MM.1S (cell line): Measurements from ENCODE around the gene RAVER1.

Experiments
- DNase-seq: peaks from one replicate; pipeline ENCODE4 v3.0.0-alpha.2; 2015
- H2AFZ ChIP-seq: fragments of 300-600 bp; sonication (generic); 2 replicates; pipeline ENCODE4 v1.6.0; 2016; ENCODE audit warnings: antibody characterized with exemption, low read length
- H3F3A ChIP-seq: fragments of 300-600 bp; sonication (generic); 2 replicates; pipeline ENCODE4 v1.6.1; 2016; ENCODE audit warnings: mild to moderate bottlenecking, antibody characterized with exemption, low read length, moderate library complexity, mixed read lengths; ENCODE audit not compliant: insufficient read depth
- H3K27ac ChIP-seq: fragments of 300-600 bp; sonication (generic); 2 replicates; pipeline ENCODE4 v1.5.1; 2016; ENCODE audit warnings: mild to moderate bottlenecking, low read length
- H3K27me3 ChIP-seq: fragments of 300-600 bp; sonication (generic); replicated peaks from 2 replicates; pipeline ENCODE4 v1.6.0; 2016; ENCODE audit warnings: low read length; ENCODE audit not compliant: insufficient read depth
- H3K36me3 ChIP-seq: fragments of 300-600 bp; sonication (generic); replicated peaks from 2 replicates; pipeline ENCODE4 v1.6.1; 2016; ENCODE audit warnings: mild to moderate bottlenecking, low read length, mixed read lengths; ENCODE audit not compliant: insufficient read depth
- H3K4me1 ChIP-seq: fragments of 300-600 bp; sonication (generic); 2 replicates; pipeline ENCODE4 v1.6.1; 2016; ENCODE audit warnings: low read length, mixed read lengths
- H3K4me2 ChIP-seq: fragments of 300-600 bp; sonication (generic); 2 replicates; pipeline ENCODE4 v1.6.0; 2016; ENCODE audit warnings: low read depth, low read length
- H3K4me3 ChIP-seq: fragments of 300-600 bp; sonication (generic); 2 replicates; pipeline ENCODE4 v1.5.1; 2016; ENCODE audit warnings: low read length, mixed read lengths
- H3K79me2 ChIP-seq: fragments of 300-600 bp; sonication (generic); 2 replicates; pipeline ENCODE4 v1.6.1; 2016; ENCODE audit warnings: mixed run types, low read length, mixed read lengths
- H3K9ac ChIP-seq: fragments of 300-600 bp; sonication (generic); 2 replicates; pipeline ENCODE4 v1.6.1; 2016; ENCODE audit warnings: low read length, mixed read lengths
- H3K9me2 ChIP-seq: fragments of 300-600 bp; sonication (generic); replicated peaks from 2 replicates; pipeline ENCODE4 v1.6.1; 2016; ENCODE audit warnings: mild to moderate bottlenecking, low read length, mixed read lengths; ENCODE audit not compliant: insufficient read depth
- H3K9me3 ChIP-seq: fragments of 300-600 bp; sonication (generic); replicated peaks from 2 replicates; pipeline ENCODE4 v1.6.1; 2016; ENCODE audit warnings: mild to moderate bottlenecking, low read length, mixed read lengths; ENCODE audit not compliant: insufficient read depth
- H4K20me1 ChIP-seq: fragments of 300-600 bp; sonication (generic); 2 replicates; pipeline ENCODE4 v1.6.1; 2016; ENCODE audit warnings: mild to moderate bottlenecking, low read length, moderate library complexity, mixed read lengths; ENCODE audit not compliant: insufficient read depth
- EZH2 ChIP-seq: fragments of 300-600 bp; sonication (generic); optimal IDR thresholded peaks from 2 replicates; pipeline ENCODE3; 2017; ENCODE audit warnings: low read depth, mild to moderate bottlenecking, antibody characterized with exemption, low read length, mixed read lengths
- EZH2phosphoT487 ChIP-seq: fragments of 300-600 bp; sonication (generic); IDR thresholded peaks from 2 replicates; pipeline ENCODE4 v1.6.1; 2018; ENCODE audit warnings: antibody characterized with exemption, low read length
- TF ChIP-seq, protein P1 (sequence below): fragments of 300-600 bp; sonication (generic); IDR thresholded peaks from 2 replicates; pipeline ENCODE4 v1.5.1; 2016; ENCODE audit warnings: antibody characterized with exemption, low read length, mixed read lengths

The RAVER1 gene

DNA sequence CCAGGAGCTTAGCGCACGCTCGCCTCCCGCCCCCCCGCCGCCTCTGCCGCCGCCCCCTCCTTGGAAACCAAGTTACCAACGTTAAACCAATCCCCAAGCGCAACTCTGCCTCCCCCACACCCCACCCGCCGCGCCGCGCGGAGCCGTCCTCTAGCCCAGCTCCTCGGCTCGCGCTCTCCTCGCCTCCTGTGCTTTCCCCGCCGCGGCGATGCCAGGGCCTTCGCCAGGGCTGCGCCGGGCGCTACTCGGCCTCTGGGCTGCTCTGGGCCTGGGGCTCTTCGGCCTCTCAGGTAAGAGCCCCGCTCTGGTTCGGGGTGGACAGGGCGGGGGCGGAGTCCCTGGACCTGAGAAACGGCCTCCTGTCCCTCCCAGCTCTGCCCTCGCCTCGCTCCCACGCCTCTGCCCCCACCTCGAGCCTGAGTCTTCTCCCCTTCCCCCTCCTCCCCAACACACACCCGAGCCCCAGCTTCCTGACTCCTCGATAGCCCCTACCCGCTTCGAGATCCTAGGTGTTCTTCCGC is 43.4 kb downstream of the RAVER1 start, which contains the start of gene ICAM5:
Gene ICAM5, plus strand, starts transcription at position 117 of the 521 bp plus-strand sequence. Its CDS starts 92 bp downstream, at position 209.
- no peak for DNase-seq
- TF ChIP-seq EZH2 (no peak), EZH2phosphoT487 (no peak)
- TF ChIP-seq, protein P1, sequence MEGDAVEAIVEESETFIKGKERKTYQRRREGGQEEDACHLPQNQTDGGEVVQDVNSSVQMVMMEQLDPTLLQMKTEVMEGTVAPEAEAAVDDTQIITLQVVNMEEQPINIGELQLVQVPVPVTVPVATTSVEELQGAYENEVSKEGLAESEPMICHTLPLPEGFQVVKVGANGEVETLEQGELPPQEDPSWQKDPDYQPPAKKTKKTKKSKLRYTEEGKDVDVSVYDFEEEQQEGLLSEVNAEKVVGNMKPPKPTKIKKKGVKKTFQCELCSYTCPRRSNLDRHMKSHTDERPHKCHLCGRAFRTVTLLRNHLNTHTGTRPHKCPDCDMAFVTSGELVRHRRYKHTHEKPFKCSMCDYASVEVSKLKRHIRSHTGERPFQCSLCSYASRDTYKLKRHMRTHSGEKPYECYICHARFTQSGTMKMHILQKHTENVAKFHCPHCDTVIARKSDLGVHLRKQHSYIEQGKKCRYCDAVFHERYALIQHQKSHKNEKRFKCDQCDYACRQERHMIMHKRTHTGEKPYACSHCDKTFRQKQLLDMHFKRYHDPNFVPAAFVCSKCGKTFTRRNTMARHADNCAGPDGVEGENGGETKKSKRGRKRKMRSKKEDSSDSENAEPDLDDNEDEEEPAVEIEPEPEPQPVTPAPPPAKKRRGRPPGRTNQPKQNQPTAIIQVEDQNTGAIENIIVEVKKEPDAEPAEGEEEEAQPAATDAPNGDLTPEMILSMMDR = no peak
- no peaks in the 10 kb centered on the region for H3K9me2 ChIP-seq
- peak within 1 kb of the TSS; percentile 55 for H3K4me3 ChIP-seq
- H3K9me3 ChIP-seq = no peaks in the 10 kb centered on the region
- peaks cover 11% of the 10 kb centered on the region; the same call in 1 of the 2 replicates for H3F3A ChIP-seq
- peaks cover 29% of the 10 kb centered on the region for H3K27me3 ChIP-seq
- peak within 1 kb of the TSS; percentile 78 for H2AFZ ChIP-seq
- peak within 1 kb of the TSS; percentile 9; the same call in 1 of the 2 replicates for H3K9ac ChIP-seq
- no peaks in the 10 kb centered on the region for H3K36me3 ChIP-seq
- no peaks in the 10 kb centered on the region for H4K20me1 ChIP-seq
- H3K79me2 ChIP-seq = no peaks in the 10 kb centered on the region
- no peak within 1 kb of the TSS for H3K27ac ChIP-seq
- peaks cover 32% of the 10 kb centered on the region for H3K4me1 ChIP-seq
- peak within 1 kb of the TSS; percentile 92 for H3K4me2 ChIP-seq

DNA sequence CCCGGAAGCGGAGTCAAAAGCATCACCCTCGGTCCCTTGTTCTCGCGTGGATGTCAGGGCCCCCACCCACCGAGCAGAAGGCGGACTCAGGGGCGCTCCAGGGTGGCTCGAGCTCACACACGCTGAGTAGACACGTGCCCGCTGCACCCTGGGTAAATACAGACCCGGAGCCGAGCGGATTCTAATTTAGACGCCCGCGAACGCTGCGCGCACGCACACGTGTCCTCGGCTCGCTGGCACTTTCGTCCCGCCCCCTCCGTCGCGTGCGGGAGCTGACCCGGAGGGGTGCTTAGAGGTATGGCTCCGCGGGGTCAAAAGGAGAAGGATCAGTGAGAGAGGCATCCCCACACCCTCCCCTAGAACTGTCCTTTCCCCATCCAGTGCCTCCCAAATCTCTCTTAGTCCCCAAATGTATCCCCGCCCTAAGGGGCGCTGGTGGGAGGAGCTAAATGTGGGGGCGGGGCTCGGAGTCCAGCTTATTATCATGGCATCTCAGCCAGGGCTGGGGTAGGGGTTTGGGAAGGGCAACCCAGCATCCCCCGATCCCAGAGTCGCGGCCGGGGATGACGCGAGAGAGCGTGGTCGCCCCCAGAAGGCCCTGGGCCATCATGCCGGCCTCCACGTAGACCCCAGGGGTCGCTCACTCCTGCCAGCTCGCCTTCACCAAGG is 44.0 kb downstream of the RAVER1 start:
- H3K4me1 ChIP-seq = peaks cover 32% of the 10 kb centered on the region

DNA sequence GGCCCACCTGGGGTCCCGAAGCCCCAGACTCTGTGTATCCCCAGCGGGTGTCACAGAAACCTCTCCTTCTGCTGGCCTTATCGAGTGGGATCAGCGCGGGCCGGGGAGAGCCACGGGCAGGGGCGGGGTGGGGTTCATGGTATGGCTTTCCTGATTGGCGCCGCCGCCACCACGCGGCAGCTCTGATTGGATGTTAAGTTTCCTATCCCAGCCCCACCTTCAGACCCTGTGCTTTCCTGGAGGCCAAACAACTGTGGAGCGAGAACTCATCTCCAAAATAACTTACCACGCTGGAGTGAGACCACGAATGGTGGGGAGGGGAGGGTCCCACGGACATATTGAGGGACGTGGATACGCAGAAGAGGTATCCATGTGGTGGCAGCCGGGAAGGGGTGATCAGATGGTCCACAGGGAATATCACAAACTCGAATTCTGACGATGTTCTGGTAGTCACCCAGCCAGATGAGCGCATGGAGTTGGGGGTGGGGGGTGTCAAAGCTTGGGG is 44.6 kb downstream of the RAVER1 start:
- TF ChIP-seq, protein P1 = no peak
- TF ChIP-seq EZH2phosphoT487 = no peak
- TF ChIP-seq EZH2 = no peak

More for the DNA sequence above, 44.0 kb downstream of the RAVER1 start:
- Histone ChIP-seq H3K4me2 (peak overlapping the region; percentile 92), H3K9me3 (no peaks in the 10 kb centered on the region), H3K27ac (no peak overlapping the region), H3K9ac (peak overlapping the region; percentile 9; the same call in 1 of the 2 replicates), H3K79me2 (no peaks in the 10 kb centered on the region), H3F3A (peaks cover 11% of the 10 kb centered on the region; the same call in 1 of the 2 replicates), H3K4me3 (peak overlapping the region; percentile 55), H3K9me2 (no peaks in the 10 kb centered on the region), H2AFZ (peak overlapping the region; percentile 78), H3K36me3 (no peaks in the 10 kb centered on the region), H3K27me3 (peaks cover 29% of the 10 kb centered on the region), H4K20me1 (no peaks in the 10 kb centered on the region)
- DNase-seq = peak; percentile 83
- TF ChIP-seq, protein P1 = no peak
- no peak for TF ChIP-seq EZH2
- TF ChIP-seq EZH2phosphoT487 = no peak

More for the DNA sequence above, 44.6 kb downstream of the RAVER1 start:
- Histone ChIP-seq H3K4me3 (peak overlapping the region; percentile 55), H4K20me1 (no peaks in the 10 kb centered on the region), H3K4me1 (peaks cover 32% of the 10 kb centered on the region), H3K27ac (no peak overlapping the region), H3K27me3 (peaks cover 29% of the 10 kb centered on the region), H2AFZ (peak overlapping the region; percentile 78), H3K36me3 (no peaks in the 10 kb centered on the region), H3K9me2 (no peaks in the 10 kb centered on the region), H3F3A (peaks cover 11% of the 10 kb centered on the region; the same call in 1 of the 2 replicates), H3K4me2 (peak overlapping the region; percentile 92), H3K79me2 (no peaks in the 10 kb centered on the region), H3K9me3 (no peaks in the 10 kb centered on the region), H3K9ac (peak overlapping the region; percentile 9; the same call in 1 of the 2 replicates)
- DNase-seq = peak; percentile 55
